Stimulated activated CD4-positive, alpha-beta T cell treated with anti-CD3 and anti-CD28 coated beads, Interleukin-1b, Interleukin-23, amount 100 ng/mL, for 1 hour (primary cell): ENCODE data around the gene NDUFB10.
"Not testable (repeated sequence)": the region's sequence is repeated elsewhere in the genome, so short reads cannot be mapped to it uniquely, and the experiment has no call there.

ENCODE experiments used
- DNase-seq, 2 donors: peaks; one replicate each; pipeline ENCODE4 v3.0.0-alpha.2; 2020; ENCODE audit warnings: low read depth in 2 of 2

Gene NDUFB10

GRCh38 chr16:1946495-1947368, 12.6 kb upstream of the NDUFB10 start:
- DNase-seq, result no peak

DNA sequence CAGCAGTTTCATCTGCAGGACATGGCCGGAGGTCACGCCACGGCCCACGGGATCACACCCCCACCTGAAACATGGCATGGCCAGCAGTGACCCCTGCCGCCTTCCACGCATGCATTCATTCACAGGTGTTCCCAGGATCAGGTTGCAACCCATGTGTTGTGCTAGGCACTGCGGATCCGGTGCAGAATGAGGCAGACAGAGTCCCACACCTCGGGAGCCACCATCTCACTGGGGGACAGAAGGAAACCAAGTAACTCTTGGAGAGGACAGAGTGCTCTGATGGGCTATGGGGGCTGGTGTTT, 12.0 kb upstream of the NDUFB10 start:
- DNase-seq, result no peak

DNA sequence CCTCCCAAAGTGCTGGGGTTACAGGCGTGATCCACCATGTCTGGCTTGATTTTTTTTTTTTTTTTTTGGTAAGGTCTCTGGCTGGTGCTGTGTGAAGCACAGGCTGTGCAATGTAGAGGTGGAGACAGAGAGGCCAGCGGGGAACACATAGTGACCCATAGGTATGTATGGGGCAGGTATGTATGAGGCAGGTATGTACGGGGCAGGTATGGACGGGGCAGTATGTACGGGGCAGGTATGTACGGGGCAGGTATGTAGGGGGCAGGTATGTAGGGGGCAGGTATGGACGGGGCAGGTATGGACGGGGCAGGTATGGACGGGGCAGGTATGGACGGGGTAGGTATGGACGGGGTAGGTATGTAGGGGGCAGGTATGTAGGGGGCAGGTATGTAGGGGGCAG, 9.8 kb upstream of the NDUFB10 start:
- DNase-seq, result no peak

DNA sequence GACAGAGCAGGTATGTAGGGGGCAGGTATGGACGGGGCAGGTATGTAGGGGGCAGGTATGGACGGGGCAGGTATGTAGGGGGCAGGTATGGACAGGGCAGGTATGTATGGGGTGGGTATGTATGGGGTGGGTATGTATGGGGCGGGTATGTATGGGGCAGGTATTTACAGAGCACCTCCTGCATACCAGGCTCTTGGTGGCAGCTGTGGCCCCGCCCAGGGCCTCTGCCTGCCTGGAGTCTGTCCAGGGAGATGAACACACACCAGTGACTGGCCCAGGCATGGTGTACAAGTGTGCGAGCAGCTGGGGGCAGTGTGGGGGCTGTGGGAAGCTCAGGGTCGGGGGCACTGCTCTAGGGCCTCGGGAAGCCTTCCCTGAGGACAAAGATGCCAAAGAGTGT, 9.3 kb upstream of the NDUFB10 start:
- DNase-seq, result no peak

DNA sequence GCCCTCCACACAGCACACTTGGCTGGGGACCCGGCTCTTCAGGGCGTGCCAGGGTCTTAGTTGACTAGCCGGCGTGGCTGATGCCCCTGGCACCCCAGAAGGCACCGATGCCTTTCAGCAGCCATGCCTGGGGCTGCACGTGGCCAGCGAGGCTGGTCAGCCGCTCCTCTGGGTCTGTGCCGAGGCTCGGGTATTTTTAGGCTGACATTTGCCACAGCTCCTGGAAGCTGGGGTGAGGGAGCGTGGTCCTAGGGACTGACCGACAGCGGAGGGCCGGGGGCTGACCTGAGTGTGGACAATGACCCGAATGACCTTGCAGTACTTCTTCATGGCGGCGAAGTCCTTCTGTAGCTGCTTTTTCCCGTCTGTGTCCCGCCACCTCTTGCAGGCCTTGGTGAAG, 8.8 kb upstream of the NDUFB10 start:
- DNase-seq, result no peak

DNA sequence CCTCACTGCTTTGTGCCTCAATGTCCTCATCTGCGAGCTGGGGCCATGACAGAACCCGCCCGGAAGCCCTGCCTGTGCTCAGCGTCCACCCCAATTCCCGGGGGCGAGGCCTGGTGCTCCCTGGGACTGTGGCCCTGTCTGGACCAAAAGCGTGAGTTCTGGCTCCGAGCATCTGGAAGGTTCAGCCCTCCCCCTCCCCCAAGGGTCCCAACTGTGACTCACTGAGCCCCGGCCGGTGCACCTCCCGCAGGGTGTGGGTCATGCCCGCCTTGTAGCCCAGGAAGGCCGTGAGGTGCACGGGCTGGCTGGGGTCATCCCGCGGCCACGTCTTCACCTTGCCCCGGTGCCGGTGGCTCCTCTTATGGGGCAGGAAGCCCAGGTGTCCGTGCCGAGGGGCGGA, 5.6 kb upstream of the NDUFB10 start:
- DNase-seq, result no peak

GRCh38 chr16:1957434-1958142, 1.8 kb upstream of the NDUFB10 start:
- DNase-seq, result not testable (repeated sequence)

DNA sequence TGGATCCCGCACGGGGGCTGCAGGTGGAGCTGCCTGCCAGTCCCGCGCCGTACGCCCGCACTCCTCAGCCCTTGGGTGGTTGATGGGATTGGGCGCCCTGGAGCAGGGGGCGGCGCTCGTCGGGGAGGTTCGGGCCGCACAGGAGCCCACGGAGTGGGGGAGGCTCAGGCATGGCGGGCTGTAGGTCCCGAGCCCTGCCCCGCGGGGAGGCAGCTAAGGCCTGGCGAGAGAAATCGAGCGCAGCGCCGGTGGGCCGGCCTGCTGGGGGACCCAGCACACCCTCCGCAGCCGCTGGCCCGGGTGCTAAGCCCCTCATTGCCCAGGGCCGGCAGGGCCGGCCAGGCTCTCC, 1.2 kb upstream of the NDUFB10 start:
- not testable (repeated sequence) for DNase-seq

DNA sequence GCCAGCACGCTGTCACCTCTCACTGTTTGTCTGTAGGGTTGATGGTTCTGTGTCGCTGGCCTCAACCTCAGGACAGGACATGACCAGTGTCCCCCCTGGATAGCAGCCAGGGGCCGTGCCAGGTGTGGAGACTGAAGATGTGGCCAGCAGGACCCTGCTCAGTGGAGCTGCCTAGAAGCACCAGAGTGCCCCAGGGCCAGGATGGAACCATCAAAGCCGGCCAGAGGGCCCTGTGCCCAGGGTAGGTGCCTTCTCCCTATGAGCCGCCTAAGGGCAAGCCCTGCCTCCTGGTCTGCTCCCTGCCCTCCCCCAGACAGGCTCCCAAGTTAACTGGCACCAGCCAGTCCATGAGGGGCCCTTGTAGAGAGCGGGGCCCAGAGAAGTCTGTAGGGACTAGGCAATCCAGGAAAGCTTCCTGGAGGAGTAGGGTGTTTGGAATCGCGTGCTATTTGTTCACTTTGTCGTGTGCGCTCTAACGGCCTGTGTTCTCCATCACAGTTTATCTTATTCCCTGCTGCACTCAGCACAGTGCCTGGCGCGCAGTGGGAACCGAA, 546 bp upstream of the NDUFB10 start:
- DNase-seq, result no peak

GRCh38 chr16:1960665-1961630, 1.6 kb downstream of the NDUFB10 start:
- no peak for DNase-seq

DNA sequence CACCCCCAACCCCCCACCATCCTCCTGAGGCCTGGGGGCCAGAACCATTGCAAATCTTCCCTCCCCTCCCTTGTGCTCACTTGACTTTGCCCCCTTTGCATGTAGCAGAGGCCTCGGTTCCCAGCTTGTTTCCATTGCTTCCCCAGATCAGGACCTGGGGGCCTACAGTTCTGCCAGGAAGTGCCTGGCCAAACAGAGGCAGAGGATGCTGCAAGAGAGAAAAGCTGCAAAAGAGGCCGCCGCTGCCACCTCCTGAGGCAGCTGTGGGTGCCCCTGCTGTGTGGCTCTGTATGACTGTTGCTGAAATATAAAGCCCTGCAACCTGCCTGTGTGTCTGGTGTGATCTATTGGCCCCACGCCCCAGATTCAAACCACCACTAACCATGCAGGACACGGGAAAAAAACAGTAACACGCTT, 2.3 kb downstream of the NDUFB10 start:
- no peak for DNase-seq

- DNase-seq, result not testable (repeated sequence)
These were observed 3.1 kb downstream of the NDUFB10 start for GRCh38 chr16:1962161-1963153.

- no peak for DNase-seq
These were observed 4.6 kb downstream of the NDUFB10 start for GRCh38 chr16:1963806-1964505.

DNA sequence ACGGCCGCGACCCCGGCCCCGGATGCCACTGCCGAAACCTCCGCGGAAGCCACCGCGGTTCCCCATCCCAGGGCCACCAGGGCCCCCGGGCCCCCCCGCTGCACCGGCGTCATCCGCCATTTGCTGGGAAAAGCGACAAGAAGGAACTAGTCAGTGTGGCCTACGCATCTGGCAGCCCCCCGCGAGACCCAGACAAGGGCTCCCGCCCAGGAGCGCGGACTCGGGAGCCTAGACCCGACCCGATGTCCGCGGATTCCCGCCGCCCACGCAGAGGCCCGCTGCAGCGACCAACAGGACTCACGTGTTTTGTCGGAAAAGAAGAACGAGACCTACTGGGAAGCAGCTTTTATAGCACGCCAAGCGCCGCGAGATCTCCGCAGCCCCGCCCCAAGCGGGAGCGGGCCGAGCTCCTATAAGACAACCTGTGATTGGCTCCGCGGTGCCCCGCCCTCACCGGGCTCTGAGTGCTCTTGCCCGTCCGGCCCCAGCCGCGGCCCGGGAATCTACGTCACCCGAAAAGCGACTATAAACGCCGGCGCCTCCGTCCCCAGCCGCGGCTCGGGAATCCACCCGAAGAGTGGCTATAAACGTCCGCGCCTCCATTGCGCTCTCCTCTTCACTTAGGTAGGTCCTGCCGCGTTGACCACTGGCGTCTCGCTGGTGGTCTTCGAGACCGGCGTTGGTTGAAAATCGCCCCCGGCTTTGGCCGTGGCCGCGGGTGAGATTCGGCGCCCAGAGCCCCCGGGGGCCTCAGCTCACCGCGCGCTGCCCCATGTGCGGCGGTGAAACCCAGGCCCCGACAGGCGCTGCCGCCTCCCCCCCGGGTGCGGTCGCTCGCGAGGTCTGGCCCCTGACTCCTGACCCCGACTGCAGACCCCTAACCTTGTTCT, 5.4 kb downstream of the NDUFB10 start, which contains the start of gene RPS2:
Gene RPS2 (minus strand): TSS at position 321 of the 890 bp plus-strand sequence. CDS start 201 bp downstream, at position 120.
- peak; percentile 92 to 99 for DNase-seq

GRCh38 chr16:1965396-1966001, 6.2 kb downstream of the NDUFB10 start:
- DNase-seq, result no peak

- no peak for DNase-seq
These were observed 7.1 kb downstream of the NDUFB10 start, which contains the start of gene RNF151 for GRCh38 chr16:1966460-1966859. Gene RNF151, plus strand, starts transcription at chr16:1966856. Its CDS starts 26 bp downstream, at chr16:1966882.

DNA sequence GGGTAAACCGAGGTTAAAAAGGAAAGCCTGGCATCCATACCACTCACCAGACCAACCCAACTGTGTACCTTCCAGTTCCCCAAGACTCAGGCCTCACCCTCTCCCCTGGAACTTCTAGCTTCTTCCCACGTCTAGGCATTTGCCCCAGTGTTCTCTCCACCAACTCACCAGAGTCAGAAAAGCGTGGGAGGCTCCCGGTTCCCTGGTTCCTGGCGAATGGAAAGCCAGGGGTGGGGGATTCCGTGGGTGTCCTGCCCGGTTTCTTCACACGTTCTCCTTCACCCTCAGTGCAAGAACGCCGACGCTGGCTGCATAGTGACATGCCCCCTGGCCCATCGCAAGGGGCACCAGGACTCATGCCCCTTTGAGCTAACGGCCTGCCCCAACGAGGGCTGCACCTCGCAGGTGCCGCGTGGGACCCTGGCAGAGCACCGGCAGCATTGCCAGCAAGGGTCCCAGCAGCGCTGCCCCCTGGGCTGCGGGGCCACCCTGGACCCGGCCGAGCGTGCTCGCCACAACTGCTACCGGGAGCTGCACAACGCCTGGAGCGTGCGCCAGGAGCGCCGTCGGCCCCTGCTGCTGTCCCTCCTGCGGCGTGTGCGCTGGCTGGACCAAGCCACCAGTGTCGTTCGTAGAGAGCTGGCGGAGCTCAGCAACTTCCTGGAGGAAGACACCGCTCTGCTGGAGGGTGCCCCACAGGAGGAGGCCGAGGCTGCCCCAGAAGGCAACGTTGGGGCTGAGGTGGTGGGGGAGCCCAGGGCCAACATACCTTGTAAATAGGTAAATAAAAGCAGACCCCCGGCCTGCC, 9.0 kb downstream of the NDUFB10 start:
- no peak for DNase-seq
